Natural killer cell treated with Interleukin-12 subunit alpha and Interleukin-12 subunit beta and Interleukin-15 and Interleukin-18, amount 100 ng/mL, for 72 hours (primary cell): Measurements from ENCODE around the gene ABCB8. TPM values are rescaled to one million over a fixed set of nuclear protein-coding genes. Genes with fewer than 3 reads are reported as not detected.

Experiments used
- ATAC-seq, 2 donors: fragments of 150-1000 bp; cut with Tn5 transposase in 1 of 2; sonication (Bioruptor Pico), chemical (Tn5 transposase) in 1 of 2; 2 replicates each; pipeline ENCODE4 v1.10.0; 2021
- DNase-seq: peaks from one replicate; pipeline ENCODE4 v3.0.0; 2022; ENCODE audit warnings: low spot score
- H3K27ac Mint-ChIP-seq, 2 donors: 1 replicate in 1 of 2; 2 replicates in 1 of 2; pipeline ENCODE4 v1.8.0; 2022; ENCODE audit warnings: mixed read lengths in 2 of 2, mild to moderate bottlenecking in 1 of 2, moderate library complexity in 1 of 2
- H3K27me3 Mint-ChIP-seq, 2 donors: 1 replicate in 1 of 2; 2 replicates in 1 of 2; pipeline ENCODE4 v1.8.0; 2022; ENCODE audit warnings: mixed read lengths in 2 of 2
- H3K36me3 Mint-ChIP-seq: one replicate; pipeline ENCODE4 v1.8.0; 2022; ENCODE audit warnings: mixed read lengths
- H3K4me1 Mint-ChIP-seq, 2 donors: 1 replicate in 1 of 2; 2 replicates in 1 of 2; pipeline ENCODE4 v1.8.0; 2022; ENCODE audit warnings: low read depth in 2 of 2, mixed read lengths in 2 of 2, mild to moderate bottlenecking in 1 of 2
- H3K4me3 Mint-ChIP-seq: one replicate; pipeline ENCODE4 v1.8.0; 2022; ENCODE audit warnings: mixed read lengths
- H3K9me3 Mint-ChIP-seq: 2 replicates; pipeline ENCODE4 v1.8.0; 2022; ENCODE audit warnings: mixed read lengths
- total RNA-seq, 2 donors: library from RNA; stranded (reverse); gene quantifications; one replicate each; pipeline ENCODE4 v1.2.3, GENCODE V29; 2022

Gene ABCB8
- total RNA-seq, 2 donors from 2014 or later = 43.1 to 82.8 TPM

DNA sequence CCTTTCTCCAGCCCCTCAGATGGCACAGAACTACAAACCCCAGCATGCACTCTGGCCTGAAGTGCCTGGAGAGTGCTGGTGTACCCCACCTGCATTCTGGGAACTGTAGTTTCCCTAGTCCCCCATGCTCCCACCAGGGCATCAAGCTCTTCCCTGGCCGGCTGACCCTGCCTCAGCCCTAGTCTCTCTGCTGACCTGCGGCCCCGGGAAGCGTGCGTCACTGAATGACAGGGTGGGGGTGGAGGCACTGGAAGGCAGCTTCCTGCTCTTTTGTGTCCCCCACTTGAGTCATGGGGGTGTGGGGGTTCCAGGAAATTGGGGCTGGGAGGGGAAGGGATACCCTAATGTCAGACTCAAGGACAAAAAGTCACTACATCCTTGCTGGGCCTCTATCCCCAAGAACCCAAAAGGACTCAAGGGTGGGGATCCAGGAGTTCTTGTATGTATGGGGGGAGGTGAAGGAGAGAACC lies 35.4 kb upstream of the ABCB8 start:
- H3K9me3 Mint-ChIP-seq = no peaks in the 10 kb centered on the region
- no peaks in the 10 kb centered on the region for H3K36me3 Mint-ChIP-seq
- H3K27me3 Mint-ChIP-seq = peaks cover 0 to 3% of the 10 kb centered on the region in 2 donors
- ATAC-seq = peak in 1 of 2 donors; percentile 64
- H3K4me1 Mint-ChIP-seq = peaks cover 10 to 24% of the 10 kb centered on the region in 2 donors
- H3K27ac Mint-ChIP-seq = peak overlapping the region in 1 of 2 donors; percentile 58
- DNase-seq = no peak
- no peak overlapping the region for H3K4me3 Mint-ChIP-seq

DNA sequence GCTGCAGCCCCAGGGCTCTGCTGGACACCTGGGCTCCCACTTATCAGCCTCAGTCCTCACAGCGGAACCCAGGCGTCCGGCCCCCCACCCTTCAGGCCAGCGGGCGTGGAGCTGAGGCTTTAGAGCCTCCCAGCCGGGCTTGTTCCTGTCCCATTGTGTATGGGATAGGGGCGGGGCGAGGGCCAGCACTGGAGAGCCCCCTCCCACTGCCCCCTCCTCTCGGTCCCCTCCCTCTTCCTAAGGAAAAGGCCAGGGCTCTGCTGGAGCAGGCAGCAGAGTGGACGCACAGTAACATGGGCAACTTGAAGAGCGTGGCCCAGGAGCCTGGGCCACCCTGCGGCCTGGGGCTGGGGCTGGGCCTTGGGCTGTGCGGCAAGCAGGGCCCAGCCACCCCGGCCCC lies 34.7 kb upstream of the ABCB8 start:
- no peaks in the 10 kb centered on the region for H3K36me3 Mint-ChIP-seq
- H3K9me3 Mint-ChIP-seq = no peaks in the 10 kb centered on the region
- peaks cover 0 to 3% of the 10 kb centered on the region in 2 donors for H3K27me3 Mint-ChIP-seq
- DNase-seq (no peak), ATAC-seq (no peak)
- no peak overlapping the region for H3K4me3 Mint-ChIP-seq
- H3K27ac Mint-ChIP-seq = no peak overlapping the region
- peaks cover 5 to 21% of the 10 kb centered on the region in 2 donors for H3K4me1 Mint-ChIP-seq

DNA sequence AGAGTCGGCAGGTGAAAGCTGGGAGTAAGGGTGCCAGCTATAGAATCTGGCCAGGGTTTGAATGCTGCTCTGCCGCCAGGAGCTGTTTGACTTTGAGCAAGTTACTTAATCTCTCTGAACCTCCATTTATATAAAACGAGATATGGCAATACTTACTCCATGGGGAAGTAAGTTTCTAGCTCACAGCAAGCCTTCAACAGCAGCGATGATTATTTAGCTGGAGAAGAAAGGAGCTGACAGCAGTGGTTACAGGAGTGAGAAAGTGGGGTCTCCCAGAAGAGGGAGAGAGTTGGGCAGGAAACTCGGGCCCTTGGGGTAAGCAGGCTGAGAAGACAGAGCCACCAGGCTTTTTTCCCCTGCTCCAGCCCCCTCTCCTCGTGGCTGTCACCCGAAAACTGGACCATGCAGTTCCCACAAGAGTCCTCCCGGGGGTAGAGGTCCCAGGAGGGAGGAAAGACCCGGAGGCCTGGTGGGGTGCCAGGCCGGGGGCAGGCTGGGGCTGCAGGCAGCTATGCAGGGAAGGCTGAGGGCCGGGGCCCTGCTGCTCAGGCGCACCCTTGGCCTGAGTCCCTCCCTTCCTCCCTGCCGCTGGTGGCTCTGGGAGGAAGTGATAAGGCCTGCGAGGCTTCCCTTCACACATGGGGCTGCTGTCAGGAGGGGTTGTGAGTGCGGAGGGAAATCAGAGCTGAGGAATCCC lies 34.0 kb upstream of the ABCB8 start:
- Mint-ChIP-seq H3K4me3 (peak overlapping the region; percentile 30), H3K9me3 (no peaks in the 10 kb centered on the region), H3K27ac (no peak overlapping the region), H3K27me3 (peaks cover 0 to 3% of the 10 kb centered on the region in 2 donors), H3K36me3 (no peaks in the 10 kb centered on the region), H3K4me1 (peaks cover 5 to 17% of the 10 kb centered on the region in 2 donors)
- DNase-seq (no peak), ATAC-seq (peak; percentile 56 to 59)

DNA sequence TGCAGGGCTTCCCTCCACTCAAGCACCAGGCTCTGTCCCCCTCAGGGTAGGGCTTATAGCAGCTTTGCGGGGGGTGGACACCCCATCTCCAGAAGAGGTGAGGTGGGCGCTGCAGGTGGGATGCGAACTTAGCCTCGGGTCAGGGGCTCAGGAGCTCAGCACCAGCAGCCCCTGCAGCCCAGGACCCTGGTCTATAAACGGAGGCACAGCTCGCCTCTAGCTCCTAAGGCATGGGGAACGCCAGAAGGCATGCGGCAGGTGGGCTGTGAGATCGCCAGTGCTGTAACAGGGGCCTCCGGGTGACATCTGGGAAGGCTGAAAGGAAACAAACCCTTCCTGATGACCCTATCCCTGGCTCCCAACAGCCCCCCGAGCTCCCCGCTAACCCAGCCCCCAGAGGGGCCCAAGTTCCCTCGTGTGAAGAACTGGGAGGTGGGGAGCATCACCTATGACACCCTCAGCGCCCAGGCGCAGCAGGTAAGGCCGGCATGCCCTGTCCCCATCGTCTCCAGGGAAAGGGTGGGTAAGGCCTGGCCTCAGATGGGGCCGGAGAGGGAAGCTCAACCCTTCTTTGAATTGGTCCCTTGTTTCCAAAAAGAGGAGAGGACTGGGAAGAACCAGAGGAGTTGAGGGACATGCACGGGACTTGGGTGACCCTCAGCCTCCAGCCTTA lies 33.3 kb upstream of the ABCB8 start:
- no peak for DNase-seq
- no peak for ATAC-seq
- Mint-ChIP-seq H3K27me3 (peaks cover 0 to 3% of the 10 kb centered on the region in 2 donors), H3K27ac (no peak overlapping the region), H3K4me1 (peaks cover 5 to 23% of the 10 kb centered on the region in 2 donors), H3K4me3 (no peak overlapping the region), H3K36me3 (no peaks in the 10 kb centered on the region), H3K9me3 (no peaks in the 10 kb centered on the region)

DNA sequence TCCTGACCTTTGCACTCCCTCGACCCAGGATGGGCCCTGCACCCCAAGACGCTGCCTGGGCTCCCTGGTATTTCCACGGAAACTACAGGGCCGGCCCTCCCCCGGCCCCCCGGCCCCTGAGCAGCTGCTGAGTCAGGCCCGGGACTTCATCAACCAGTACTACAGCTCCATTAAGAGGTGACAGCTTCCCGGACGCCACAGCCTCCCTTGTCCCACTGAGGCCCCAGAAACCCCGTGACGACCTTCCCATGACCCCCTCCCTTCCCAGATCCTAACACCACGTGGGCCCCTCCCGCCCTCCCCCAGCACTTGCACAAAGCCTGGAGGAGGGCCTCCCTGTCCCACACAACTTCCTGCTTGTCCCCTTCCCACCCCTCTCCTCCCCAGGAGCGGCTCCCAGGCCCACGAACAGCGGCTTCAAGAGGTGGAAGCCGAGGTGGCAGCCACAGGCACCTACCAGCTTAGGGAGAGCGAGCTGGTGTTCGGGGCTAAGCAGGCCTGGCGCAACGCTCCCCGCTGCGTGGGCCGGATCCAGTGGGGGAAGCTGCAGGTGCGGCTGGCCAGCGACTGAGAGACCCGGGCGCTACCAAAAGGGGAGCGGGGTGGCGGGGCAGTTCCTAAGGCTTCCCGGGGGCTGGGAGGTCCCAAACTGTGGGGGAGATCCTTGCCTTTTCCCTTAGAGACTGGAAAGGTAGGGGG lies 31.7 kb upstream of the ABCB8 start:
- Mint-ChIP-seq H3K36me3 (no peaks in the 10 kb centered on the region), H3K27me3 (peaks cover 0 to 5% of the 10 kb centered on the region in 2 donors), H3K9me3 (no peaks in the 10 kb centered on the region), H3K4me1 (peaks cover 16 to 33% of the 10 kb centered on the region in 2 donors), H3K4me3 (no peak overlapping the region), H3K27ac (no peak overlapping the region)
- no peak for DNase-seq
- ATAC-seq = no peak

DNA sequence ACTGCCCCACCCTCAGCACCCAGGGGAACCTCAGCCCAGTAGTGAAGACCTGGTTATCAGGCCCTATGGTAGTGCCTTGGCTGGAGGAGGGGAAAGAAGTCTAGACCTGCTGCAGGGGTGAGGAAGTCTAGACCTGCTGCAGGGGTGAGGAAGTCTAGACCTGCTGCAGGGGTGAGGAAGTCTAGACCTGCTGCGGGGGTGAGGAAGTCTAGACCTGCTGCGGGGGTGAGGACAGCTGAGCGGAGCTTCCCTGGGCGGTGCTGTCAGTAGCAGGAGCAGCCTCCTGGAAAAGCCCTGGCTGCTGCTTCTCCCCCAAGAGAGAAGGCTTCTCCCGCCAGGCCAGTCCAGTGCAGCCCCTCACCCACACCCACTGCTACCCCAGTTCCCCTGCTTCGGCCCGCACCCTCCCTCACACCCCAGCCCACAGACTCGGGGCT lies 31.2 kb upstream of the ABCB8 start:
- peaks cover 16 to 36% of the 10 kb centered on the region in 2 donors for H3K4me1 Mint-ChIP-seq
- no peaks in the 10 kb centered on the region for H3K9me3 Mint-ChIP-seq
- no peak overlapping the region for H3K4me3 Mint-ChIP-seq
- H3K27me3 Mint-ChIP-seq = peaks cover 0 to 5% of the 10 kb centered on the region in 2 donors
- ATAC-seq (no peak), DNase-seq (no peak)
- H3K36me3 Mint-ChIP-seq = no peaks in the 10 kb centered on the region
- no peak overlapping the region for H3K27ac Mint-ChIP-seq

DNA sequence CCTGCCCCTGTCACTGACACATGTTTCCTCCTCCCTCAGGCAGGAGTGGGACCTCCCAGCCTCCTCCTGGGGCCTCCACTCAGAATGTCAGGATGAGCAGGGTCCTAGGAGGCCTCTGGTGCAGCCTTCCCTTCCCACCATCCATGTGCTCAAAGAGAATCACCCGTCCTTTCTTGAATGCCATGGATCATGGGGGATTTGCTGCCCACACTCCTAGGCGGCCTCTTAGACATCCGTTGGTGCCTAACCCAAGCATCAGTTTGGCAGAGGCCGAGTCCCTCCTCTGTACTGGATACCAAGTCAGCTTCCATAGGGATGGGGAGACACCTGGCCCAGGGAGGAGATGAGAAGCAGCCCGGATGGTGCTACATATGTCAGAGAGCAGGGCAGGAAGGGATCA lies 30.4 kb upstream of the ABCB8 start:
- ATAC-seq (no peak), DNase-seq (no peak)
- no peak overlapping the region for H3K27ac Mint-ChIP-seq
- peaks cover 16 to 36% of the 10 kb centered on the region in 2 donors for H3K4me1 Mint-ChIP-seq
- no peak overlapping the region for H3K4me3 Mint-ChIP-seq
- peaks cover 0 to 2% of the 10 kb centered on the region in 2 donors for H3K27me3 Mint-ChIP-seq
- no peaks in the 10 kb centered on the region for H3K36me3 Mint-ChIP-seq
- H3K9me3 Mint-ChIP-seq = no peaks in the 10 kb centered on the region

DNA sequence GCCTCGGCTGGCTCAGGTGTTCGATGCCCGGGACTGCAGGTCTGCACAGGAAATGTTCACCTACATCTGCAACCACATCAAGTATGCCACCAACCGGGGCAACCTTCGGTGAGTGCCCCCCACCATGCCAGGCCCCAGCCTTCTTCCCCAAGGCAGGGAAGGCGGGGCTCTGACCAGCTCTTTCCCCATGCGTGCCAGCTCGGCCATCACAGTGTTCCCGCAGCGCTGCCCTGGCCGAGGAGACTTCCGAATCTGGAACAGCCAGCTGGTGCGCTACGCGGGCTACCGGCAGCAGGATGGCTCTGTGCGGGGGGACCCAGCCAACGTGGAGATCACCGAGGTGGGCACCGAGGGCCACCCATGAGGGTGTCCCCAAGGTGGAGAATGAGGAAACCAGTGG lies 29.9 kb upstream of the ABCB8 start:
- peaks cover 0 to 2% of the 10 kb centered on the region in 2 donors for H3K27me3 Mint-ChIP-seq
- H3K9me3 Mint-ChIP-seq = no peaks in the 10 kb centered on the region
- H3K27ac Mint-ChIP-seq = no peak overlapping the region
- no peak overlapping the region for H3K4me3 Mint-ChIP-seq
- H3K4me1 Mint-ChIP-seq = peaks cover 16 to 34% of the 10 kb centered on the region in 2 donors
- DNase-seq = no peak
- H3K36me3 Mint-ChIP-seq = no peaks in the 10 kb centered on the region
- ATAC-seq = no peak

DNA sequence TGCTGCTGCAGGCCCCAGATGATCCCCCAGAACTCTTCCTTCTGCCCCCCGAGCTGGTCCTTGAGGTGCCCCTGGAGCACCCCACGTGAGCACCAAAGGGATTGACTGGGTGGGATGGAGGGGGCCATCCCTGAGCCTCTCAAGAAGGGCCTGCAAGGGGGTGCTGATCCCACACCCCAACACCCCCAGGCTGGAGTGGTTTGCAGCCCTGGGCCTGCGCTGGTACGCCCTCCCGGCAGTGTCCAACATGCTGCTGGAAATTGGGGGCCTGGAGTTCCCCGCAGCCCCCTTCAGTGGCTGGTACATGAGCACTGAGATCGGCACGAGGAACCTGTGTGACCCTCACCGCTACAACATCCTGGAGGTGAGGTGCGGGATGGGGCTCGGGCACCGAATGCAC lies 29.2 kb upstream of the ABCB8 start:
- peaks cover 0 to 2% of the 10 kb centered on the region in 2 donors for H3K27me3 Mint-ChIP-seq
- no peak for ATAC-seq
- no peak overlapping the region for H3K27ac Mint-ChIP-seq
- no peak overlapping the region for H3K4me3 Mint-ChIP-seq
- H3K9me3 Mint-ChIP-seq = no peaks in the 10 kb centered on the region
- no peaks in the 10 kb centered on the region for H3K36me3 Mint-ChIP-seq
- peaks cover 14 to 33% of the 10 kb centered on the region in 2 donors for H3K4me1 Mint-ChIP-seq
- DNase-seq = no peak

DNA sequence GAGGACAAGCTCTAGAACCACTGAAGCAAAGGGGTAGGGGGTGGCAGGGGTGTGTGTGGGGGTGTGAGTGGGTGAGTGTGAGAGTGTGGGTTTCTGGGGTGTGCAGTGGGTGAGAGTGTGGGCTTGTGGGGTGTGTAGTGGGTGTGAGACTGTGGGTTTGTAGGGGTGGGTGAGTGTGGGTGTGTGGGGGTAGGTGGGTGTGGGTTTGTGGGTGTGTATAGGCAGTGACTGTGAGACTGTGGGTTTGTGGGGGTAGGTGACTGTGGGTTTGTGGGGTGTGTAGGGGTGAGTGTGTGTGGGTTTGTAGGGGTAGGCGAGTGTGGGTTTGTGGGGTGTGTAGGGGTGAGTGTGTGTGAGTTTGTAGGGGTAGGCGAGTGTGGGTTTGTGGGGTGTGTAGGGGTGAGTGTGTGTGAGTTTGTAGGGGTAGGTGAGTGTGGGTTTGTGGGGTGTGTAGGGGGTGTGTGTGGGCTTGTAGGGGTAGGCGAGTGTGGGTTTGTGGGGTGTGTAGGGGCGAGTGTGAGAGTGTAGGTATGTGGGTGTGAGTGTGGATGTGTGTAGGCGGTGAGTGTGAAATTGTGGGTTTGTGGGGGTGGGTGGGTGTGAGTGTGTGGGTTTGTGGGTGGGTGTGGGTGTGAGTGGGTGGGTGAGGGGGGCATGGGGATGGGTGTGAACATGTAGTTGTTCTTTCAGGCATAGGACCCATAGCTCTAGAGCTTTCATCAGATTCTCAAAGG lies 28.6 kb upstream of the ABCB8 start:
- peak; percentile 41 to 47 for ATAC-seq
- Mint-ChIP-seq H3K4me3 (no peak overlapping the region), H3K36me3 (no peaks in the 10 kb centered on the region), H3K9me3 (no peaks in the 10 kb centered on the region), H3K27ac (no peak overlapping the region), H3K4me1 (peaks cover 12 to 31% of the 10 kb centered on the region in 2 donors), H3K27me3 (peaks cover 0 to 2% of the 10 kb centered on the region in 2 donors)
- no peak for DNase-seq

DNA sequence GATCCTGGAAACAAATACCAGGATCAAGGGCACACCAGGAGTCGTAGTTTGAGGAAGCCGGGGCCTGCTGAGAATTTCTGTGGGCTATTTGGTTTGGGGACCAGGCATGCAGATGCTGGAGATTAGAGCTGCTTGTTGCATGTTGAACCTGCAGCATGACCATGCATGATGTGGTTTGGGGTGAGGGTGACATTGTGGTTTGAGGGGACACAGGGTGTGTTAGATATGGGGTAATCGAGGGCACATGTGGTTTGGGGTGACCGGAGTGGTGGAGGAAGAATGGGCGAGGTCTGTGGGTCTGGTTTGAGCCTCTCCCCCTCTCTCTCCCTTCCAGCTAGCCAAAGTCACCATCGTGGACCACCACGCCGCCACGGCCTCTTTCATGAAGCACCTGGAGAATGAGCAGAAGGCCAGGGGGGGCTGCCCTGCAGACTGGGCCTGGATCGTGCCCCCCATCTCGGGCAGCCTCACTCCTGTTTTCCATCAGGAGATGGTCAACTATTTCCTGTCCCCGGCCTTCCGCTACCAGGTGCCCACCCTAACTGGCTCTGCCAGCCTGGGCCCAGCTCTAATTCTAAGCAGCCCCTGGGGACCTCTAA lies 27.3 kb upstream of the ABCB8 start:
- DNase-seq (no peak), ATAC-seq (no peak)
- Mint-ChIP-seq H3K4me1 (peaks cover 12 to 31% of the 10 kb centered on the region in 2 donors), H3K36me3 (no peaks in the 10 kb centered on the region), H3K4me3 (no peak overlapping the region), H3K27me3 (peaks cover 0 to 2% of the 10 kb centered on the region in 2 donors), H3K9me3 (no peaks in the 10 kb centered on the region), H3K27ac (no peak overlapping the region)

DNA sequence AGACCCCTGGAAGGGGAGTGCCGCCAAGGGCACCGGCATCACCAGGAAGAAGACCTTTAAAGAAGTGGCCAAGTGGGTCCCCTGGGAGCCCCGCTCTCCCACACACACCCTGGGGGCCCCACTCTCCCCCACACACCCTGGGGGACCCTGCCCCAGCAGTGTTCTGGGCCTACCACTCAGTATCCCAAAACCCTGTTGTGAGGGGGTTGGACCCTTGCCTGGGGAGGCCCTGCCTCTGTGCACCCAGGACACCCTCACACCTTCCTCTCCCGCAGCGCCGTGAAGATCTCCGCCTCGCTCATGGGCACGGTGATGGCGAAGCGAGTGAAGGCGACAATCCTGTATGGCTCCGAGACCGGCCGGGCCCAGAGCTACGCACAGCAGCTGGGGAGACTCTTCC lies 26.7 kb upstream of the ABCB8 start:
- Mint-ChIP-seq H3K9me3 (no peaks in the 10 kb centered on the region), H3K4me3 (no peak overlapping the region), H3K36me3 (no peaks in the 10 kb centered on the region), H3K4me1 (peaks cover 12 to 31% of the 10 kb centered on the region in 2 donors), H3K27ac (no peak overlapping the region), H3K27me3 (peaks cover 0 to 2% of the 10 kb centered on the region in 2 donors)
- DNase-seq (no peak), ATAC-seq (no peak)

DNA sequence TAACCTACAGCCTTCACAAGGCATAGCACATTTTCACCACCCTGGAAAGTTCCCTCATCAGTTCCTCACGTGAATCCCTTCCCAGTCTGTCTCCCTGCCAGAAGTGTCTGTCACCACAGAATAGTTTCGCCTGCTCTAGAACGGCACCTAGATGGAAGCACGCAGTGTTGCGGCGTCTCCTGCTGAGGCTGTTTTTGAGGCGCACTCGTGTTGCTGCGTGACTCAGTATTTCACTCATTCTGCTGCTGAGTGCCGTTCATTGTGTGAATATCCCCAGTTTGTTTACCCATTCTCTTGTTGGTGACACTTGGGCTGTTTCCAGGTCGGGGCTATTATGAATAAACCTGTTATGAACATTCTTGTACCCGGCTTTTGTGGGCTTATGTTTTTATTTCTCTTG lies 24.7 kb upstream of the ABCB8 start:
- no peak for ATAC-seq
- no peak overlapping the region for H3K4me3 Mint-ChIP-seq
- peaks cover 26 to 36% of the 10 kb centered on the region in 2 donors for H3K4me1 Mint-ChIP-seq

More for the DNA sequence above, 24.7 kb upstream of the ABCB8 start:
- no peak for DNase-seq
- no peaks in the 10 kb centered on the region for H3K36me3 Mint-ChIP-seq
- peaks cover 0 to 2% of the 10 kb centered on the region in 2 donors for H3K27me3 Mint-ChIP-seq
- H3K27ac Mint-ChIP-seq = no peak overlapping the region
- no peaks in the 10 kb centered on the region for H3K9me3 Mint-ChIP-seq
